Measurements from ENCODE around the gene LPIN2.

LPIN2 gene

GRCh38 chr18:2998644-2999043 is 14.3 kb downstream of the LPIN2 start:
- no peak for DNase-seq

- no peak for DNase-seq
These were observed 14.9 kb downstream of the LPIN2 start for GRCh38 chr18:2997846-2998564.

GRCh38 chr18:2997429-2997828 is 15.5 kb downstream of the LPIN2 start:
- DNase-seq = no peak

- DNase-seq = no peak
These were observed 18.1 kb downstream of the LPIN2 start for GRCh38 chr18:2994603-2995432.

- no peak for DNase-seq
These were observed 18.8 kb downstream of the LPIN2 start for GRCh38 chr18:2994020-2994589.

GRCh38 chr18:2992995-2993877 is 19.7 kb downstream of the LPIN2 start:
- DNase-seq = no peak

GRCh38 chr18:2990956-2991640 is 21.8 kb downstream of the LPIN2 start:
- no peak for DNase-seq

GRCh38 chr18:2987876-2988790 is 24.8 kb downstream of the LPIN2 start:
- DNase-seq = no peak

GRCh38 chr18:2986150-2986865 is 26.6 kb downstream of the LPIN2 start:
- DNase-seq = no peak

GRCh38 chr18:2985628-2986027 is 27.3 kb downstream of the LPIN2 start:
- DNase-seq = no peak

GRCh38 chr18:2984703-2985261 is 28.2 kb downstream of the LPIN2 start:
- no peak for DNase-seq

GRCh38 chr18:2984091-2984490 is 28.9 kb downstream of the LPIN2 start:
- DNase-seq = no peak

- no peak for DNase-seq
These were observed 29.6 kb downstream of the LPIN2 start for GRCh38 chr18:2983296-2983695.

GRCh38 chr18:2982452-2983269 is 30.3 kb downstream of the LPIN2 start:
- no peak for DNase-seq

- DNase-seq = no peak
These were observed 30.9 kb downstream of the LPIN2 start for GRCh38 chr18:2982022-2982421.

- no peak for DNase-seq
These were observed 31.7 kb downstream of the LPIN2 start for GRCh38 chr18:2981212-2981728.

GRCh38 chr18:2979871-2980790 is 32.8 kb downstream of the LPIN2 start:
- no peak for DNase-seq

GRCh38 chr18:2979129-2979528 is 33.8 kb downstream of the LPIN2 start:
- DNase-seq = no peak

All from right forelimb (tissue), 1 donor.